ENCODE data around the gene TMPRSS13. TPM values are rescaled to one million over a fixed set of nuclear protein-coding genes. Genes with fewer than 3 reads are reported as not detected.

Gene TMPRSS13
- total and polyA plus RNA-seq, 9 of the 15 experiments (the other 6 are each of a cell fraction or from before 2014, with no cell fraction given), result 0.11 to 0.29 (median 0.15) TPM

DNA sequence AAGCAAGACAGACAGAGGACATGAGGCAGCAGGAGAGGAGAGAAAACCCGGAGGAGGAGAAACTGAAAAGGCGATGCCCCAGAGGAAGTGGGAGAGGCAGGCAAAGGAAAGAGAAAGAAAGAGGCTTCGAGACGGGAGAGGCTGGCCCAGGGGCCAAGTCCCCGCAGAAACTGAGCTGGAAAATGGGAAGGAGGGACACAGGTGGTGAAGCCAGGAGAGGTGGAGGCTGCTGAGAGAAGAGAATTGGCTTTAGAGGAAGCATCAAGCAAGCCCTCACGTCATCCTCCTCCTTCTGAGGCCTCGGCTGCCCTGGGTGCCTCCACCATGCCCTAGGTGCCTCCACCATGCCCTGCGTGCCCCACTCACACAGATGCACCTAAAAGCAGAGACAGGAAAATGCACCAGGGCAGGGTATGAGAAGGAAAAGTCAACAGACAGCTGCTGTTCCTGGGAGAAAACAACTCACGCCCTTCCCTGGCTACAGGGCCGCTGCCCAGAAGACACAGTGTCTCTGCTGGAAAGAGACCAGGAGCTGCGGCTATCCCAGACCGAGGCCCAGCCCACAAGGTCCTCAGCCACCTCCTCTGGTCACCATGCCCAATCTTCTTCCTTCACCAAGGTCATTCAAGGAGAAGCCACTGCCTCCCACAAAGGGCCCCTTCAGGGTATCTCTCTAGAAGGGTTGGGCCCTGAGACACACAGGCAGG lies 67.0 kb downstream of the TMPRSS13 start:
- Histone ChIP-seq H4K20me1 (replicated peaks; ENCODE audit: control insufficient read depth, insufficient read depth, low read length) (0 out of 2 replicates have a peak, but pooled peaks cover 3% of the 10 kb centered on the region), H3K4me3 (no peak overlapping the region), H3K9me1 (ENCODE audit: control insufficient read depth, insufficient read depth, low read length) (no peaks in the 10 kb centered on the region), H3K9me3 (replicated peaks; ENCODE audit: control insufficient read depth, insufficient read depth, low read depth, low read length) (no peaks in the 10 kb centered on the region), H3K36me3 (ENCODE audit: control insufficient read depth, insufficient read depth, low read length) (no peaks in the 10 kb centered on the region), H3K9ac (ENCODE audit: insufficient read depth in 1 of 2, low read depth in 2 of 2, low read length in 2 of 2) (no peak overlapping the region), H3K4me2 (ENCODE audit: insufficient read depth, low read length) (no peak overlapping the region), H3K27me3 (ENCODE audit: control insufficient read depth in 2 of 2, insufficient read depth in 2 of 2, low read length in 2 of 2) (peaks cover 15 to 66% of the 10 kb centered on the region in 2 experiments; a peak in 4 of 5 replicates), H3K79me2 (ENCODE audit: control insufficient read depth, insufficient read depth, low read length) (no peaks in the 10 kb centered on the region), H2AFZ (ENCODE audit: low read depth, low read length) (no peak overlapping the region), H3K4me1 (replicated peaks in 1 of 2; ENCODE audit: control insufficient read depth in 2 of 2, insufficient read depth in 2 of 2, low read length in 2 of 2) (no peaks in the 10 kb centered on the region), H3K27ac (ENCODE audit: extremely low read depth, low read depth, low read length) (no peak overlapping the region)
- no TSS peak for BruUV-seq (replicated peaks)
- DNase-seq (ENCODE audit: extremely low read depth in 1 of 4, low spot score in 3 of 4), result no peak
- ATAC-seq, result no peak
- WGBS (ENCODE audit: insufficient coverage, low coverage, missing lambda C conversion rate), result 3% methylated on average over 10 of the region's 12 CpGs
- FAIRE-seq, result no peak
- in situ Hi-C loops (cut with MboI) (no loop called here), intact Hi-C loops (cut with micrococcal nuclease) (no loop called here)
- no peak for TF ChIP-seq ZNF184 (CRISPR knock-in tag; IDR thresholded peaks at IDR 0.05)
- TF ChIP-seq ZNF431 (CRISPR knock-in tag; IDR thresholded peaks at IDR 0.05), result no peak
- no peak for TF ChIP-seq PHB (CRISPR knock-in tag; IDR thresholded peaks at IDR 0.05)
- TF ChIP-seq, protein P1, sequence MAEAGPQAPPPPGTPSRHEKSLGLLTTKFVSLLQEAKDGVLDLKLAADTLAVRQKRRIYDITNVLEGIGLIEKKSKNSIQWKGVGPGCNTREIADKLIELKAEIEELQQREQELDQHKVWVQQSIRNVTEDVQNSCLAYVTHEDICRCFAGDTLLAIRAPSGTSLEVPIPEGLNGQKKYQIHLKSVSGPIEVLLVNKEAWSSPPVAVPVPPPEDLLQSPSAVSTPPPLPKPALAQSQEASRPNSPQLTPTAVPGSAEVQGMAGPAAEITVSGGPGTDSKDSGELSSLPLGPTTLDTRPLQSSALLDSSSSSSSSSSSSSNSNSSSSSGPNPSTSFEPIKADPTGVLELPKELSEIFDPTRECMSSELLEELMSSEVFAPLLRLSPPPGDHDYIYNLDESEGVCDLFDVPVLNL (CRISPR knock-in tag; IDR thresholded peaks at IDR 0.05; ENCODE audit: low read depth), result no peak
- TF ChIP-seq MAFF (IDR thresholded peaks at IDR 0.05; ENCODE audit: low read length), result no peak
- no peak for TF ChIP-seq PCBP1 (IDR thresholded peaks at IDR 0.05; ENCODE audit: low read depth, low read length, poor library complexity, severe bottlenecking)
- TF ChIP-seq, protein P2, sequence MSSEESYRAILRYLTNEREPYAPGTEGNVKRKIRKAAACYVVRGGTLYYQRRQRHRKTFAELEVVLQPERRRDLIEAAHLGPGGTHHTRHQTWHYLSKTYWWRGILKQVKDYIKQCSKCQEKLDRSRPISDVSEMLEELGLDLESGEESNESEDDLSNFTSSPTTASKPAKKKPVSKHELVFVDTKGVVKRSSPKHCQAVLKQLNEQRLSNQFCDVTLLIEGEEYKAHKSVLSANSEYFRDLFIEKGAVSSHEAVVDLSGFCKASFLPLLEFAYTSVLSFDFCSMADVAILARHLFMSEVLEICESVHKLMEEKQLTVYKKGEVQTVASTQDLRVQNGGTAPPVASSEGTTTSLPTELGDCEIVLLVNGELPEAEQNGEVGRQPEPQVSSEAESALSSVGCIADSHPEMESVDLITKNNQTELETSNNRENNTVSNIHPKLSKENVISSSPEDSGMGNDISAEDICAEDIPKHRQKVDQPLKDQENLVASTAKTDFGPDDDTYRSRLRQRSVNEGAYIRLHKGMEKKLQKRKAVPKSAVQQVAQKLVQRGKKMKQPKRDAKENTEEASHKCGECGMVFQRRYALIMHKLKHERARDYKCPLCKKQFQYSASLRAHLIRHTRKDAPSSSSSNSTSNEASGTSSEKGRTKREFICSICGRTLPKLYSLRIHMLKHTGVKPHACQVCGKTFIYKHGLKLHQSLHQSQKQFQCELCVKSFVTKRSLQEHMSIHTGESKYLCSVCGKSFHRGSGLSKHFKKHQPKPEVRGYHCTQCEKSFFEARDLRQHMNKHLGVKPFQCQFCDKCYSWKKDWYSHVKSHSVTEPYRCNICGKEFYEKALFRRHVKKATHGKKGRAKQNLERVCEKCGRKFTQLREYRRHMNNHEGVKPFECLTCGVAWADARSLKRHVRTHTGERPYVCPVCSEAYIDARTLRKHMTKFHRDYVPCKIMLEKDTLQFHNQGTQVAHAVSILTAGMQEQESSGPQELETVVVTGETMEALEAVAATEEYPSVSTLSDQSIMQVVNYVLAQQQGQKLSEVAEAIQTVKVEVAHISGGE (CRISPR knock-in tag; IDR thresholded peaks at IDR 0.05), result no peak
- TF ChIP-seq, protein P3, sequence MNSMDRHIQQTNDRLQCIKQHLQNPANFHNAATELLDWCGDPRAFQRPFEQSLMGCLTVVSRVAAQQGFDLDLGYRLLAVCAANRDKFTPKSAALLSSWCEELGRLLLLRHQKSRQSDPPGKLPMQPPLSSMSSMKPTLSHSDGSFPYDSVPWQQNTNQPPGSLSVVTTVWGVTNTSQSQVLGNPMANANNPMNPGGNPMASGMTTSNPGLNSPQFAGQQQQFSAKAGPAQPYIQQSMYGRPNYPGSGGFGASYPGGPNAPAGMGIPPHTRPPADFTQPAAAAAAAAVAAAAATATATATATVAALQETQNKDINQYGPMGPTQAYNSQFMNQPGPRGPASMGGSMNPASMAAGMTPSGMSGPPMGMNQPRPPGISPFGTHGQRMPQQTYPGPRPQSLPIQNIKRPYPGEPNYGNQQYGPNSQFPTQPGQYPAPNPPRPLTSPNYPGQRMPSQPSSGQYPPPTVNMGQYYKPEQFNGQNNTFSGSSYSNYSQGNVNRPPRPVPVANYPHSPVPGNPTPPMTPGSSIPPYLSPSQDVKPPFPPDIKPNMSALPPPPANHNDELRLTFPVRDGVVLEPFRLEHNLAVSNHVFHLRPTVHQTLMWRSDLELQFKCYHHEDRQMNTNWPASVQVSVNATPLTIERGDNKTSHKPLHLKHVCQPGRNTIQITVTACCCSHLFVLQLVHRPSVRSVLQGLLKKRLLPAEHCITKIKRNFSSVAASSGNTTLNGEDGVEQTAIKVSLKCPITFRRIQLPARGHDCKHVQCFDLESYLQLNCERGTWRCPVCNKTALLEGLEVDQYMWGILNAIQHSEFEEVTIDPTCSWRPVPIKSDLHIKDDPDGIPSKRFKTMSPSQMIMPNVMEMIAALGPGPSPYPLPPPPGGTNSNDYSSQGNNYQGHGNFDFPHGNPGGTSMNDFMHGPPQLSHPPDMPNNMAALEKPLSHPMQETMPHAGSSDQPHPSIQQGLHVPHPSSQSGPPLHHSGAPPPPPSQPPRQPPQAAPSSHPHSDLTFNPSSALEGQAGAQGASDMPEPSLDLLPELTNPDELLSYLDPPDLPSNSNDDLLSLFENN (IDR thresholded peaks at IDR 0.05; ENCODE audit: low read depth in 2 of 2, low read length in 2 of 2), result no peak
- no peak for TF ChIP-seq FOXK1 (CRISPR knock-in tag; IDR thresholded peaks at IDR 0.05; ENCODE audit: borderline replicate concordance)
- no peak for TF ChIP-seq JUND (IDR thresholded peaks at IDR 0.05; ENCODE audit: borderline replicate concordance, low read depth, low read length)
- no peak for TF ChIP-seq JUND (tag; IDR thresholded peaks at IDR 0.05; ENCODE audit: borderline replicate concordance, low read depth, low read length)
- POLR2A ChIA-PET, result interaction anchor here (1.4 kb wide), 1 partner anchor 88 kb away, joined by 3 read pairs; no protein-coding TSS in a partner anchor
- CTCF ChIA-PET (ENCODE audit: low intra/inter-chr PET ratio), result no interaction called here

Measured in K562 (cell line).